Colonic mucosa (tissue), 4 donors: ENCODE results near the gene CT45A1. TPM values are rescaled to one million over a fixed set of nuclear protein-coding genes. Genes with fewer than 3 reads are reported as not detected.
A peak's percentile ranks its signal among the peaks of the same experiment; 100 is the strongest.
"Not testable (repeated sequence)": the region's sequence is repeated elsewhere in the genome, so short reads cannot be mapped to it uniquely, and the experiment has no call there.

ENCODE experiments used
- DNase-seq: peaks from one replicate; pipeline ENCODE4 v3.0.0-alpha.2; 2020
- H3K27ac ChIP-seq: fragments of 200-600 bp; one replicate; pipeline ENCODE4 v1.8.0; 2021
- H3K27me3 ChIP-seq: fragments of 200-600 bp; one replicate; pipeline ENCODE4 v1.8.0; 2021
- H3K36me3 ChIP-seq: fragments of 200-600 bp; one replicate; pipeline ENCODE4 v1.8.0; 2021
- H3K4me1 ChIP-seq: fragments of 200-600 bp; one replicate; pipeline ENCODE4 v1.8.0; 2021; ENCODE audit warnings: mild to moderate bottlenecking
- H3K4me3 ChIP-seq: fragments of 200-600 bp; one replicate; pipeline ENCODE4 v1.8.0; 2021
- H3K9ac ChIP-seq, 2 donors: one replicate each; pipeline ENCODE4 v1.7.0; 2013; ENCODE audit warnings: control low read depth in 2 of 2, low read depth in 2 of 2, low read length in 2 of 2
- H3K9me3 ChIP-seq: fragments of 200-600 bp; one replicate; pipeline ENCODE4 v1.8.0; 2021
- intact Hi-C: fragments of 100-400 bp; cut with DNase I; formaldehyde crosslinking; loops from one replicate; pipeline ENCODE4 v1.14.1; 2022
- total RNA-seq, 2 donors: library from RNA; stranded (reverse); fragmentation: NEBNext Ultra II Directional in 1 of 2; extraction: Animal tissue kit (Norgen Biotek cat#: 25700) in 1 of 2; gene quantifications; one replicate each; pipeline ENCODE4 v1.2.1, GENCODE V29; 2021
- TF ChIP-seq, protein P1 (sequence below): fragments of 200-600 bp; IDR thresholded peaks from one replicate; pipeline ENCODE4 v1.8.0; 2022; ENCODE audit warnings: antibody characterized with exemption, mild to moderate bottlenecking
- donor health status: healthy.
- donor health status: DM: no; HTN: no; CAD: no.
- donor health status: DM: no; HTN: no; CAD: no.

Gene CT45A1
- total RNA-seq, 2 donors from 2014 or later, result not detected

DNA sequence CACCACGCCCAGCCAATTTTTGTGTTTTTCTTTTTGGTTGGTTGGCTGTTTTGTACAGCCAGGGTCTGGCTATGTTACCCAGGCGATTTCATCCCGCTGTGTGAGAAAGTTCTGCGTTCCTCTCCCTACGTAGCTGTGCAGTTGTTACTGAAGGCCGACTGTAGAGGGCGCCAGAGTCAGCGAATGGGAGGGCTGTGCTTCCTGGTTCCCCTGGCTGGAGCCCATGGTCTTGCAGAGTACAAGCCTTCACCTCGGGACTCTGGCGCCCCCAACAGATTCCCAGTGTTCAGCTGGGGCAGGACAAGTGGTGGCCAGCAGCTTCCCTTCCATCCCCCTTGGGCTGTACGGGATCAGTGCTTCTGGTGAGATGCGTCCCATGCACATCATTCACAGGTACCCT is 5.6 kb upstream of the CT45A1 start:
- H3K4me3 ChIP-seq, result no peak overlapping the region
- no peak overlapping the region for H3K27ac ChIP-seq
- no peaks in the 10 kb centered on the region for H3K36me3 ChIP-seq
- no peaks in the 10 kb centered on the region for H3K4me1 ChIP-seq
- no peak overlapping the region for H3K9ac ChIP-seq
- TF ChIP-seq, protein P1, sequence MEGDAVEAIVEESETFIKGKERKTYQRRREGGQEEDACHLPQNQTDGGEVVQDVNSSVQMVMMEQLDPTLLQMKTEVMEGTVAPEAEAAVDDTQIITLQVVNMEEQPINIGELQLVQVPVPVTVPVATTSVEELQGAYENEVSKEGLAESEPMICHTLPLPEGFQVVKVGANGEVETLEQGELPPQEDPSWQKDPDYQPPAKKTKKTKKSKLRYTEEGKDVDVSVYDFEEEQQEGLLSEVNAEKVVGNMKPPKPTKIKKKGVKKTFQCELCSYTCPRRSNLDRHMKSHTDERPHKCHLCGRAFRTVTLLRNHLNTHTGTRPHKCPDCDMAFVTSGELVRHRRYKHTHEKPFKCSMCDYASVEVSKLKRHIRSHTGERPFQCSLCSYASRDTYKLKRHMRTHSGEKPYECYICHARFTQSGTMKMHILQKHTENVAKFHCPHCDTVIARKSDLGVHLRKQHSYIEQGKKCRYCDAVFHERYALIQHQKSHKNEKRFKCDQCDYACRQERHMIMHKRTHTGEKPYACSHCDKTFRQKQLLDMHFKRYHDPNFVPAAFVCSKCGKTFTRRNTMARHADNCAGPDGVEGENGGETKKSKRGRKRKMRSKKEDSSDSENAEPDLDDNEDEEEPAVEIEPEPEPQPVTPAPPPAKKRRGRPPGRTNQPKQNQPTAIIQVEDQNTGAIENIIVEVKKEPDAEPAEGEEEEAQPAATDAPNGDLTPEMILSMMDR, result no peak
- no peaks in the 10 kb centered on the region for H3K27me3 ChIP-seq
- H3K9me3 ChIP-seq, result no peaks in the 10 kb centered on the region
- peak; percentile 34 for DNase-seq
- intact Hi-C loops, result no loop called here

DNA sequence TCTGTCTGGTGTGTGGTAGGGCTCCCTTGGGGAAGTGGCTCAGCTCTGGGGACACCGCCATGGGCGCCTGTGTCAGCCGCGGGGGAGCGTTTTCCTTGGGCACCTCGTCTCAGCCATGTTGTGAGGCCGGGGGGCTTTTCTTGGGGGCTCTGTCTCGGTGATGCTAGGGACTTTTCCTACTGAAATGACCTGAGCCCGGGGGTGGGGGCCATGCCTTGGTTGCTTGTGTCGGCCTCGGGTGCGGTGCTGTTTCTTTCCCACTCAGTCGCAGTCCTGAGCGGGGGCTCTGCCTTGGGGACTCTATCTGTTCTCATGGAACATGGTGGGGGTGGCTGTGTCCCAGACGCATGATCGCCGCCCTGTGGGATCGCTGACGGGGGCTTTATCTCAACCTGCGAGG is 356 bp downstream of the CT45A1 start:
- H3K4me1 ChIP-seq, result no peaks in the 10 kb centered on the region
- H3K27ac ChIP-seq, result no peak overlapping the region
- no peaks in the 10 kb centered on the region for H3K27me3 ChIP-seq
- TF ChIP-seq, protein P1, result no peak
- H3K4me3 ChIP-seq, result no peak overlapping the region
- H3K36me3 ChIP-seq, result no peaks in the 10 kb centered on the region
- H3K9ac ChIP-seq, result no peak overlapping the region
- H3K9me3 ChIP-seq, result no peaks in the 10 kb centered on the region
- intact Hi-C loops, result no loop called here
- DNase-seq, result no peak

DNA sequence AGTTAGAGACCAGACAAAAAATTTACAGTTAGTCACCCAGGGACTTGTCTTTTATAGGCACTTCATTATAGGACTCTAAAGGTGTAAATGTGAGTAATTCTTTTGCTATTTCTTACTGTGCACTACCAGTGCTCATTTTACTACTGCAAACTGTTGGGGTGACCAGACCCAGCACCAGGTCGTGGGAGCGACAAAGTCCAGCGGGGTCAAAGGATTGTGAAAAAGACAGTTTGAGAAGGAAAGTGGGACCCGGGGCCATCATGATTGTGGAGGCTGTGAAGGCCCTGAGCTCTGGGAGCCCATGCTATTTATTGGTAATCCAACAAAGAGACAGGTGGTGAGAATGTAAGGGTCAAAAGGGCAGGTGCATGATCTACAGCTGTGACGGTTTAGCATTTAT is 21.2 kb downstream of the CT45A1 start:
- H3K9ac ChIP-seq, H3K36me3 ChIP-seq, H3K27me3 ChIP-seq, intact Hi-C loops, H3K4me1 ChIP-seq, H3K4me3 ChIP-seq, DNase-seq, H3K9me3 ChIP-seq, H3K27ac ChIP-seq: not testable (repeated sequence)

DNA sequence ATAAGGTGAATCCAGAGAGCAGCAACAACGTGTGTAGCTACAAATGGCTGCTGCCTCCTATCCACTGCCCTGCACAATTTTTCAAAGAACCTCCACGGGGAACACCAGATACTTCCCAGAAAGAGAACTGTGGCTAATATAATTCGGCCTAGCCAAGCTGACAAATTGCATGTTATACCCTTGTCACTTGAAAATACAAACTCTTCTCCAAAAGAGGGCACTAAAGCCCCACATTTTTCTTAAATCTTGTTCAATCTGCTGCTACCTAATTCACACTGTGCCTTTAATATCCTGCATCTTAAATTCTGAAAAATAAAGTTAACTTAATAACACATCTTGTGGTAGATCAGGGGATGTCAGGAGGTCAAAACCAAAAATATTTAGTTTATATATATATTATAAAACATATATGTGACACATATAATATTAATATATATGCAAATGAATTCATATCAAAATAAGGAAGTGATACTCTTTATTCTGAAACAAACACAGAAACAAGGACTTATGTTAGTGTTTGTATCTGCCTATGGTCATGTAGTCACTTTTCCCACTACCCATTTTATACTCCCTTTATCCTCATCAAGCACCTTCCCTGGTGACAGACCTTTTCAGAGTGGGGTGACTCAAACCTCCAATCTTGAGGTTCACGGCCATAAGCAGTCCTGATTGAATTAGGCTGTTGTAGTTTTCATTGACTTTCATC is 24.1 kb downstream of the CT45A1 start:
- Histone ChIP-seq H3K4me1 (no peaks in the 10 kb centered on the region), H3K36me3 (no peaks in the 10 kb centered on the region), H3K9me3 (no peaks in the 10 kb centered on the region), H3K27ac (no peak overlapping the region), H3K9ac (no peak overlapping the region), H3K4me3 (no peak overlapping the region), H3K27me3 (no peaks in the 10 kb centered on the region)
- DNase-seq, result no peak
- TF ChIP-seq, protein P1, result no peak
- intact Hi-C loops, result no loop called here

DNA sequence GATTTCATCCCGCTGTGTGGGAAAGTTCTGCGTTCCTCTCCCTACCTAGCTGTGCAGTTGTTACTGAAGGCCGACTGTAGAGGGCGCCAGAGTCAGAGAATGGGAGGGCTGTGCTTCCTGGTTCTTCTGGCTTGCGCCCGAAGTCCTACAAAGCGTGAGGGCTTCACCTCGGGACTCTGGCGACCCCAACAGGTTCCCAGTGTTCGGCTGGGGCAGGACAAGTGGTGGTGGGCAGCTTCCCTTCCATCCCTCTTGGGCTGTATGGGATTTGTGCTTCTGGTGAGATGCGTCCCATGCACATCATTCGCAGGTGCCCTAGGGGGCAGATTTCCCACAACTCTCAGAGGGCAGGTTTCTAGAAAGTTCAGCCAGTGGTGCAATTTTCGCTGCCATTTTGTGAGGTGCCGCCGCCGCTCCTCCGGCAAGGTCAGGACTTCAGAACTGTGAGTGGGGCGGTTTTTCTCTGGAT is 27.3 kb downstream of the CT45A1 start:
- intact Hi-C loops, result no loop called here

More for the DNA sequence above, 27.3 kb downstream of the CT45A1 start:
- no peaks in the 10 kb centered on the region for H3K4me1 ChIP-seq
- H3K27me3 ChIP-seq, result no peaks in the 10 kb centered on the region
- H3K4me3 ChIP-seq, result no peak overlapping the region
- no peak overlapping the region for H3K27ac ChIP-seq
- peak; percentile 23 for DNase-seq
- H3K9me3 ChIP-seq, result no peaks in the 10 kb centered on the region
- TF ChIP-seq, protein P1, result peak; percentile 17
- H3K36me3 ChIP-seq, result no peaks in the 10 kb centered on the region
- no peak overlapping the region for H3K9ac ChIP-seq
